ENCODE measurements around the gene WDFY4.

The WDFY4 gene

GRCh38 chr10:48744587-48744986 lies 59.9 kb downstream of the WDFY4 start:
- DNase-seq (ENCODE audit: low spot score): no peak
- Histone ChIP-seq H2BK15ac (ENCODE audit: low read length) (no peak overlapping the region), H3K4ac (ENCODE audit: low read length) (no peak overlapping the region), H3K27ac (replicated peaks; ENCODE audit: low read length) (no peak overlapping the region), H3K4me3 (ENCODE audit: low read length in 2 of 2) (no peak overlapping the region), H2AFZ (ENCODE audit: low read length) (no peak overlapping the region), H3K9me3 (replicated peaks in 1 of 2; ENCODE audit: control insufficient read depth in 2 of 2, insufficient read depth in 1 of 2, low read depth in 1 of 2, low read length in 2 of 2) (peaks cover 0 to 3% of the 10 kb centered on the region in 2 donors), H4K8ac (ENCODE audit: low read depth, low read length) (no peak overlapping the region), H3K14ac (ENCODE audit: low read length) (no peak overlapping the region), H2BK5ac (ENCODE audit: low read length) (no peak overlapping the region), H3K36me3 (replicated peaks in 1 of 2; ENCODE audit: control insufficient read depth in 2 of 2, insufficient read depth in 2 of 2, low read length in 2 of 2) (no peaks in the 10 kb centered on the region), H2BK120ac (ENCODE audit: low read depth, low read length) (no peak overlapping the region), H3K9ac (ENCODE audit: low read depth, low read length, poor library complexity) (no peak overlapping the region), H4K91ac (ENCODE audit: low read depth, low read length, poor library complexity) (no peak overlapping the region), H2AK5ac (ENCODE audit: low read depth, low read length) (no peak overlapping the region), H3K18ac (ENCODE audit: low read length) (no peak overlapping the region), H3K27me3 (ENCODE audit: control insufficient read depth in 3 of 3, insufficient read depth in 3 of 3, low read depth in 1 of 3, low read length in 3 of 3) (no peaks in the 10 kb centered on the region), H3K79me1 (ENCODE audit: low read depth, low read length) (no peaks in the 10 kb centered on the region), H2BK12ac (ENCODE audit: low read length) (no peak overlapping the region), H3K4me2 (ENCODE audit: insufficient read depth, low read length, poor library complexity, severe bottlenecking) (no peak overlapping the region), H3K23ac (ENCODE audit: low read depth, low read length, poor library complexity) (no peak overlapping the region), H3K4me1 (ENCODE audit: control insufficient read depth in 2 of 2, insufficient read depth in 1 of 2, low read depth in 1 of 2, low read length in 2 of 2) (peaks cover 0 to 7% of the 10 kb centered on the region in 2 donors)
- WGBS, 2 donors (ENCODE audit: extremely low coverage in 2 of 2, insufficient read length in 2 of 2, insufficient replicate concordance in 1 of 2): no CpG with 5 or more reads among the region's 6 CpGs

- Histone ChIP-seq H3K18ac (ENCODE audit: low read length) (peak overlapping the region; percentile 74), H3K9ac (ENCODE audit: low read depth, low read length, poor library complexity) (peak overlapping the region; percentile 3), H2BK120ac (ENCODE audit: low read depth, low read length) (no peak overlapping the region), H3K79me1 (ENCODE audit: low read depth, low read length) (no peaks in the 10 kb centered on the region), H3K23ac (ENCODE audit: low read depth, low read length, poor library complexity) (no peak overlapping the region), H3K27ac (replicated peaks; ENCODE audit: low read length) (no peak overlapping the region), H2BK5ac (ENCODE audit: low read length) (no peak overlapping the region), H3K4me1 (ENCODE audit: control insufficient read depth in 2 of 2, insufficient read depth in 1 of 2, low read depth in 1 of 2, low read length in 2 of 2) (peaks cover 0 to 2% of the 10 kb centered on the region in 2 donors), H3K27me3 (ENCODE audit: control insufficient read depth in 3 of 3, insufficient read depth in 3 of 3, low read depth in 1 of 3, low read length in 3 of 3) (no peaks in the 10 kb centered on the region), H3K4ac (ENCODE audit: low read length) (no peak overlapping the region), H3K9me3 (replicated peaks in 1 of 2; ENCODE audit: control insufficient read depth in 2 of 2, insufficient read depth in 1 of 2, low read depth in 1 of 2, low read length in 2 of 2) (peaks cover 0 to 3% of the 10 kb centered on the region in 2 donors), H4K91ac (ENCODE audit: low read depth, low read length, poor library complexity) (no peak overlapping the region), H2BK15ac (ENCODE audit: low read length) (no peak overlapping the region), H3K4me3 (ENCODE audit: low read length in 2 of 2) (no peak overlapping the region), H2AFZ (ENCODE audit: low read length) (no peak overlapping the region), H2BK12ac (ENCODE audit: low read length) (no peak overlapping the region), H3K4me2 (ENCODE audit: insufficient read depth, low read length, poor library complexity, severe bottlenecking) (no peak overlapping the region), H3K14ac (ENCODE audit: low read length) (no peak overlapping the region), H4K8ac (ENCODE audit: low read depth, low read length) (no peak overlapping the region), H3K36me3 (replicated peaks in 1 of 2; ENCODE audit: control insufficient read depth in 2 of 2, insufficient read depth in 2 of 2, low read length in 2 of 2) (no peaks in the 10 kb centered on the region), H2AK5ac (ENCODE audit: low read depth, low read length) (no peak overlapping the region)
- DNase-seq (ENCODE audit: low spot score): no peak
- no CpG with 5 or more reads among the region's 27 CpGs for WGBS, 2 donors (ENCODE audit: extremely low coverage in 2 of 2, insufficient read length in 2 of 2, insufficient replicate concordance in 1 of 2)
Measured at GRCh38 chr10:48745662-48746245, 61.1 kb downstream of the WDFY4 start.

GRCh38 chr10:48748573-48748972 lies 63.9 kb downstream of the WDFY4 start:
- H2BK12ac ChIP-seq (ENCODE audit: low read length): no peak overlapping the region
- no peak overlapping the region for H3K27ac ChIP-seq (replicated peaks; ENCODE audit: low read length)
- no peaks in the 10 kb centered on the region for H3K27me3 ChIP-seq (ENCODE audit: control insufficient read depth in 3 of 3, insufficient read depth in 3 of 3, low read depth in 1 of 3, low read length in 3 of 3)
- H3K14ac ChIP-seq (ENCODE audit: low read length): no peak overlapping the region
- no peak overlapping the region for H2BK15ac ChIP-seq (ENCODE audit: low read length)
- no CpG with 5 or more reads among the region's 4 CpGs for WGBS, 2 donors (ENCODE audit: extremely low coverage in 2 of 2, insufficient read length in 2 of 2, insufficient replicate concordance in 1 of 2)
- no peak overlapping the region for H3K9ac ChIP-seq (ENCODE audit: low read depth, low read length, poor library complexity)
- no peak overlapping the region for H2AFZ ChIP-seq (ENCODE audit: low read length)
- no peaks in the 10 kb centered on the region for H3K36me3 ChIP-seq (replicated peaks in 1 of 2; ENCODE audit: control insufficient read depth in 2 of 2, insufficient read depth in 2 of 2, low read length in 2 of 2)
- H2BK5ac ChIP-seq (ENCODE audit: low read length): no peak overlapping the region
- no peak overlapping the region for H3K18ac ChIP-seq (ENCODE audit: low read length)
- H3K4me3 ChIP-seq (ENCODE audit: low read length in 2 of 2): no peak overlapping the region
- H4K8ac ChIP-seq (ENCODE audit: low read depth, low read length): no peak overlapping the region
- no peak overlapping the region for H4K91ac ChIP-seq (ENCODE audit: low read depth, low read length, poor library complexity)
- H3K9me3 ChIP-seq (replicated peaks in 1 of 2; ENCODE audit: control insufficient read depth in 2 of 2, insufficient read depth in 1 of 2, low read depth in 1 of 2, low read length in 2 of 2): no peaks in the 10 kb centered on the region
- no peak overlapping the region for H3K4me2 ChIP-seq (ENCODE audit: insufficient read depth, low read length, poor library complexity, severe bottlenecking)
- DNase-seq (ENCODE audit: low spot score): no peak
- no peak overlapping the region for H3K23ac ChIP-seq (ENCODE audit: low read depth, low read length, poor library complexity)
- no peaks in the 10 kb centered on the region for H3K4me1 ChIP-seq (ENCODE audit: control insufficient read depth in 2 of 2, insufficient read depth in 1 of 2, low read depth in 1 of 2, low read length in 2 of 2)
- H2AK5ac ChIP-seq (ENCODE audit: low read depth, low read length): no peak overlapping the region
- H3K4ac ChIP-seq (ENCODE audit: low read length): no peak overlapping the region
- H2BK120ac ChIP-seq (ENCODE audit: low read depth, low read length): no peak overlapping the region
- no peaks in the 10 kb centered on the region for H3K79me1 ChIP-seq (ENCODE audit: low read depth, low read length)

GRCh38 chr10:48749254-48749787 lies 64.6 kb downstream of the WDFY4 start:
- no peaks in the 10 kb centered on the region for H3K79me1 ChIP-seq (ENCODE audit: low read depth, low read length)
- H2BK15ac ChIP-seq (ENCODE audit: low read length): no peak overlapping the region
- no peak overlapping the region for H2BK5ac ChIP-seq (ENCODE audit: low read length)
- H4K8ac ChIP-seq (ENCODE audit: low read depth, low read length): no peak overlapping the region
- H2BK12ac ChIP-seq (ENCODE audit: low read length): no peak overlapping the region
- H3K14ac ChIP-seq (ENCODE audit: low read length): no peak overlapping the region
- no peak overlapping the region for H2AFZ ChIP-seq (ENCODE audit: low read length)
- no peak overlapping the region for H3K4me2 ChIP-seq (ENCODE audit: insufficient read depth, low read length, poor library complexity, severe bottlenecking)
- no peak overlapping the region for H3K4ac ChIP-seq (ENCODE audit: low read length)
- no peak overlapping the region for H4K91ac ChIP-seq (ENCODE audit: low read depth, low read length, poor library complexity)
- no peak overlapping the region for H3K27ac ChIP-seq (replicated peaks; ENCODE audit: low read length)
- no peak overlapping the region for H3K18ac ChIP-seq (ENCODE audit: low read length)
- H3K36me3 ChIP-seq (replicated peaks in 1 of 2; ENCODE audit: control insufficient read depth in 2 of 2, insufficient read depth in 2 of 2, low read length in 2 of 2): no peaks in the 10 kb centered on the region
- no peak overlapping the region for H3K9ac ChIP-seq (ENCODE audit: low read depth, low read length, poor library complexity)
- peak overlapping the region in 1 of 2 donors; percentile 42 for H3K4me3 ChIP-seq (ENCODE audit: low read length in 2 of 2)
- DNase-seq (ENCODE audit: low spot score): no peak
- no peaks in the 10 kb centered on the region for H3K9me3 ChIP-seq (replicated peaks in 1 of 2; ENCODE audit: control insufficient read depth in 2 of 2, insufficient read depth in 1 of 2, low read depth in 1 of 2, low read length in 2 of 2)
- H3K27me3 ChIP-seq (ENCODE audit: control insufficient read depth in 3 of 3, insufficient read depth in 3 of 3, low read depth in 1 of 3, low read length in 3 of 3): no peaks in the 10 kb centered on the region
- no peak overlapping the region for H3K23ac ChIP-seq (ENCODE audit: low read depth, low read length, poor library complexity)
- H2BK120ac ChIP-seq (ENCODE audit: low read depth, low read length): no peak overlapping the region
- 100% methylated on average over 1 of the region's 1 CpG; no CpG with 5 or more reads in 1 of the 2 donors for WGBS, 2 donors (ENCODE audit: extremely low coverage in 2 of 2, insufficient read length in 2 of 2, insufficient replicate concordance in 1 of 2)
- H2AK5ac ChIP-seq (ENCODE audit: low read depth, low read length): no peak overlapping the region
- no peaks in the 10 kb centered on the region for H3K4me1 ChIP-seq (ENCODE audit: control insufficient read depth in 2 of 2, insufficient read depth in 1 of 2, low read depth in 1 of 2, low read length in 2 of 2)
